Dedifferentiated amniotic fluid mesenchymal stem cell (primary cell): Measurements from ENCODE around the gene SLC39A6.
"Not testable (repeated sequence)": the region's sequence is repeated elsewhere in the genome, so short reads cannot be mapped to it uniquely, and the experiment has no call there.

Experiments used
- DNase-seq: peaks from one replicate; pipeline ENCODE4 v3.0.0-alpha.2; 2016; ENCODE audit errors: extremely low spot score

Gene SLC39A6

GRCh38 chr18:36099311-36099710 is 29.8 kb downstream of the SLC39A6 start:
- DNase-seq: no peak

- DNase-seq: no peak
These were observed 32.2 kb downstream of the SLC39A6 start for GRCh38 chr18:36096955-36097354.

- DNase-seq: peak; percentile 70
These were observed 33.1 kb downstream of the SLC39A6 start for GRCh38 chr18:36095936-36096519.

GRCh38 chr18:36094431-36094830 is 34.7 kb downstream of the SLC39A6 start:
- DNase-seq: no peak

- DNase-seq: not testable (repeated sequence)
These were observed 37.0 kb downstream of the SLC39A6 start for GRCh38 chr18:36092116-36092515.

- no peak for DNase-seq
These were observed 40.1 kb downstream of the SLC39A6 start for GRCh38 chr18:36089001-36089400.

- DNase-seq: no peak
These were observed 40.9 kb downstream of the SLC39A6 start for GRCh38 chr18:36088256-36088655.

GRCh38 chr18:36086186-36086585 is 43.0 kb downstream of the SLC39A6 start:
- DNase-seq: no peak

GRCh38 chr18:36085195-36085594 is 43.9 kb downstream of the SLC39A6 start:
- DNase-seq: no peak

- no peak for DNase-seq
These were observed 45.4 kb downstream of the SLC39A6 start for GRCh38 chr18:36083729-36084128.

- not testable (repeated sequence) for DNase-seq
These were observed 48.0 kb downstream of the SLC39A6 start for GRCh38 chr18:36081118-36081517.

- peak; percentile 44 for DNase-seq
These were observed 50.2 kb downstream of the SLC39A6 start for GRCh38 chr18:36078751-36079529.

GRCh38 chr18:36077764-36078163 is 51.4 kb downstream of the SLC39A6 start:
- DNase-seq: not testable (repeated sequence)

- peak; percentile 89 for DNase-seq
These were observed 53.1 kb downstream of the SLC39A6 start for GRCh38 chr18:36075862-36076587.

- no peak for DNase-seq
These were observed 54.7 kb downstream of the SLC39A6 start for GRCh38 chr18:36074435-36074834.

- DNase-seq: no peak
These were observed 55.5 kb downstream of the SLC39A6 start for GRCh38 chr18:36073676-36074075.

- not testable (repeated sequence) for DNase-seq
These were observed 56.7 kb downstream of the SLC39A6 start for GRCh38 chr18:36072406-36072805.

GRCh38 chr18:36067055-36067957 is 61.8 kb downstream of the SLC39A6 start, which contains the start of gene RPRD1A:
TSS of gene RPRD1A (minus strand) at chr18:36067559. CDS start at chr18:36067404, 155 bp downstream.
- DNase-seq: peak; percentile 93

- no peak for DNase-seq
These were observed 62.5 kb downstream of the SLC39A6 start for GRCh38 chr18:36066686-36067054.

GRCh38 chr18:36066001-36066400 is 63.1 kb downstream of the SLC39A6 start:
- no peak for DNase-seq

GRCh38 chr18:36064809-36065079 is 64.4 kb downstream of the SLC39A6 start:
- DNase-seq: not testable (repeated sequence)
